IMR-90 (cell line): ENCODE results near the gene KRIT1. TPM values are rescaled to one million over a fixed set of nuclear protein-coding genes. Genes with fewer than 3 reads are reported as not detected.

Experiments used
- ATAC-seq: fragments of 200-7000 bp; cut with Tn5 transposase; 2 replicates; pipeline ENCODE4 v1.9.1; 2020; ENCODE audit warnings: low read depth, mild to moderate bottlenecking, moderate library complexity
- BruUV-seq: library from RNA; stranded (reverse); fragments of 400-500 nt; replicated peaks from 2 replicates; lab custom pipeline; 2021; lab: Mats Ljungman, UMichigan
- CTCF ChIA-PET: fragments of 300-600 bp; formaldehyde crosslinking; extraction: SDS; loops from one replicate; lab custom pipeline; 2021; ENCODE audit warnings: antibody characterized with exemption; lab: Yijun Ruan, JAX
- POLR2A ChIA-PET: fragments of 300-600 bp; sonication (Branson Sonifier 250); formaldehyde crosslinking; loops from one replicate; lab custom pipeline; 2022; ENCODE audit warnings: antibody characterized with exemption; ENCODE audit not compliant: unreplicated experiment; lab: Charles Lee
- DNase-seq: peaks from one replicate; pipeline ENCODE4 v3.0.0; 2013
- H2AFZ ChIP-seq: replicated peaks from 2 replicates; pipeline ENCODE3; 2013; ENCODE audit warnings: low read length, mild to moderate bottlenecking; ENCODE audit not compliant: poor library complexity
- H2AK5ac ChIP-seq: 2 replicates; pipeline ENCODE4 v1.6.1; 2013; ENCODE audit warnings: low read depth, low read length, inconsistent platforms
- H2AK9ac ChIP-seq: replicated peaks from 2 replicates; pipeline ENCODE3; 2013; ENCODE audit warnings: mild to moderate bottlenecking, low read depth, low read length, moderate library complexity; ENCODE audit not compliant: poor library complexity
- H2BK120ac ChIP-seq: 2 replicates; pipeline ENCODE4 v1.6.1; 2013; ENCODE audit warnings: low read depth, low read length, inconsistent platforms
- H2BK15ac ChIP-seq: 3 replicates; pipeline ENCODE4 v1.6.1; 2013; ENCODE audit warnings: low read depth, low read length, inconsistent platforms
- H2BK20ac ChIP-seq: 2 replicates; pipeline ENCODE4 v1.6.1; 2013; ENCODE audit warnings: low read depth, mild to moderate bottlenecking, inconsistent platforms, low read length, moderate library complexity
- H2BK5ac ChIP-seq: 2 replicates; pipeline ENCODE4 v1.6.1; 2013; ENCODE audit warnings: mild to moderate bottlenecking, low read depth, low read length, inconsistent platforms; ENCODE audit not compliant: poor library complexity, severe bottlenecking
- H3K14ac ChIP-seq: replicated peaks from 2 replicates; pipeline ENCODE4 v1.6.1; 2013; ENCODE audit warnings: low read depth, low read length, inconsistent platforms
- H3K18ac ChIP-seq: 2 replicates; pipeline ENCODE4 v1.6.1; 2013; ENCODE audit warnings: low read depth, low read length, control low read depth
- H3K23ac ChIP-seq: 2 replicates; pipeline ENCODE4 v1.6.1; 2013; ENCODE audit warnings: low read depth, low read length, inconsistent platforms
- H3K27ac ChIP-seq: 2 replicates; pipeline ENCODE4 v1.5.1; 2013; ENCODE audit warnings: mild to moderate bottlenecking, control low read depth, low read length; ENCODE audit not compliant: insufficient read depth
- H3K27me3 ChIP-seq: 2 replicates; pipeline ENCODE4 v1.6.1; 2013; ENCODE audit warnings: low read length; ENCODE audit not compliant: control insufficient read depth, insufficient read depth
- H3K36me3 ChIP-seq: 2 replicates; pipeline ENCODE4 v1.6.1; 2013; ENCODE audit warnings: low read length, mixed read lengths; ENCODE audit not compliant: control insufficient read depth, insufficient read depth
- H3K4ac ChIP-seq: 2 replicates; pipeline ENCODE4 v1.6.1; 2013; ENCODE audit warnings: low read depth, low read length, inconsistent platforms
- H3K4me1 ChIP-seq: 2 replicates; pipeline ENCODE4 v1.6.1; 2013; ENCODE audit warnings: low read length, mixed read lengths; ENCODE audit not compliant: control insufficient read depth, insufficient read depth
- H3K4me2 ChIP-seq: 2 replicates; pipeline ENCODE4 v1.6.1; 2013; ENCODE audit warnings: low read depth, mild to moderate bottlenecking, control low read depth, low read length, moderate library complexity
- H3K4me3 ChIP-seq: 2 replicates; pipeline ENCODE4 v1.5.1; 2013; ENCODE audit warnings: low read depth, mild to moderate bottlenecking, control low read depth, low read length, moderate library complexity; ENCODE audit not compliant: insufficient read depth
- H3K56ac ChIP-seq: 2 replicates; pipeline ENCODE4 v1.6.1; 2013; ENCODE audit warnings: low read length, inconsistent platforms; ENCODE audit not compliant: insufficient read depth; ENCODE audit errors: extremely low read depth
- H3K79me1 ChIP-seq, 2 experiments: 2 replicates each; pipeline ENCODE4 v1.6.1; 2013; ENCODE audit warnings: low read length in 2 of 2, inconsistent platforms in 1 of 2, low read depth in 1 of 2
- H3K9ac ChIP-seq: 2 replicates; pipeline ENCODE4 v1.6.1; 2013; ENCODE audit warnings: low read depth, low read length, control low read depth
- H3K9me1 ChIP-seq: 2 replicates; pipeline ENCODE4 v1.6.1; 2013; ENCODE audit warnings: low read length, inconsistent platforms; ENCODE audit not compliant: insufficient read depth
- H3K9me3 ChIP-seq: 2 replicates; pipeline ENCODE4 v1.6.1; 2013; ENCODE audit warnings: low read length; ENCODE audit not compliant: control insufficient read depth, insufficient read depth
- H4K20me1 ChIP-seq: 2 replicates; pipeline ENCODE4 v1.6.1; 2013; ENCODE audit warnings: low read length, inconsistent platforms; ENCODE audit not compliant: insufficient read depth
- H4K5ac ChIP-seq: 2 replicates; pipeline ENCODE4 v1.6.1; 2013; ENCODE audit warnings: mild to moderate bottlenecking, low read depth, low read length, control low read depth
- H4K8ac ChIP-seq, 2 experiments: 2 replicates each; pipeline ENCODE4 v1.6.1; 2013; ENCODE audit warnings: low read depth in 2 of 2, low read length in 2 of 2, control low read depth in 1 of 2, inconsistent platforms in 1 of 2
- H4K91ac ChIP-seq: 2 replicates; pipeline ENCODE4 v1.6.1; 2013; ENCODE audit warnings: low read depth, low read length, inconsistent platforms; ENCODE audit not compliant: insufficient read depth
- ELK1 ChIP-seq: fragments of 150-350 bp; IDR thresholded peaks from 2 replicates; pipeline ENCODE4 v1.6.1; 2016; ENCODE audit warnings: low read depth, mild to moderate bottlenecking, low read length, moderate library complexity, borderline replicate concordance
- FOS ChIP-seq: fragments of 150-350 bp; IDR thresholded peaks from 2 replicates; pipeline ENCODE4 v1.6.1; 2016; ENCODE audit warnings: low read depth, low read length
- MAFK ChIP-seq: IDR thresholded peaks from 2 replicates; pipeline ENCODE4 v1.6.1; 2012; ENCODE audit warnings: low read depth, low read length, improper control_type of control experiment
- NFE2L2 ChIP-seq: fragments of 150-350 bp; IDR thresholded peaks from 2 replicates; pipeline ENCODE4 v1.6.1; 2016; ENCODE audit warnings: low read depth, mild to moderate bottlenecking, low read length
- POLR2A ChIP-seq: IDR thresholded peaks from 2 replicates; pipeline ENCODE4 v1.6.1; 2012; ENCODE audit warnings: mild to moderate bottlenecking, low read depth, low read length
- RCOR1 ChIP-seq: IDR thresholded peaks from 2 replicates; pipeline ENCODE4 v1.6.1; 2012; ENCODE audit warnings: mild to moderate bottlenecking, low read length, improper control_type of control experiment; ENCODE audit not compliant: insufficient replicate concordance
- RFX5 ChIP-seq: IDR thresholded peaks from 2 replicates; pipeline ENCODE4 v1.8.0; 2012; ENCODE audit warnings: low read depth, mild to moderate bottlenecking, low read length, moderate library complexity
- SMC3 ChIP-seq: fragments of 150-350 bp; IDR thresholded peaks from 2 replicates; pipeline ENCODE4 v1.6.1; 2016; ENCODE audit warnings: low read depth, mild to moderate bottlenecking, antibody characterized with exemption, low read length, moderate library complexity
- USF2 ChIP-seq: fragments of 150-350 bp; IDR thresholded peaks from 2 replicates; pipeline ENCODE4 v1.6.1; 2017; ENCODE audit warnings: mild to moderate bottlenecking, antibody characterized with exemption, low read length, low read depth
- WGBS, 2 experiments: methylation state at CpG; one replicate each; pipeline versions ENCODE4 v1.1.5 to v1.1.7; 2013; ENCODE audit warnings: missing lambda C conversion rate in 2 of 2; ENCODE audit not compliant: insufficient read length in 1 of 2; ENCODE audit errors: extremely low coverage in 2 of 2; 5-methylcytosine and 5-hydroxymethylcytosine counted together
- dilution Hi-C: fragments of 300-500 bp; cut with HindIII; formaldehyde crosslinking; loops from one replicate; pipeline ENCODE4 v1.14.3; 2018; ENCODE audit warnings: low sequenced_read_pairs; ENCODE audit not compliant: unreplicated experiment
- in situ Hi-C: fragments of 300-500 bp; cut with MboI; formaldehyde crosslinking; loops from 3 replicates; pipeline ENCODE4 v1.14.3; 2019; ENCODE audit warnings: low sequenced_read_pairs, inconsistent platforms, mixed read lengths
- intact Hi-C: fragments of 100-400 bp; cut with micrococcal nuclease; formaldehyde crosslinking; loops from 2 replicates; pipeline ENCODE4 v1.10.0; 2022
- polyA plus RNA-seq, 3 experiments: library from polyadenylated mRNA; depleted of rRNA; stranded (reverse); fragments of >200 nt; gene quantifications; 2 replicates each; pipeline ENCODE4 v1.2.3, GENCODE V29; 2012; ENCODE audit warnings: low replicate concordance in 1 of 3
- total RNA-seq: library from RNA; depleted of rRNA; stranded (reverse); fragments of >200 nt; gene quantifications from 2 replicates; pipeline ENCODE4 v1.2.3, GENCODE V29; 2012

Gene KRIT1
- total and polyA plus RNA-seq, 2 of the 4 experiments (the other 2 are of a cell fraction): 22.9 to 38.2 TPM

DNA sequence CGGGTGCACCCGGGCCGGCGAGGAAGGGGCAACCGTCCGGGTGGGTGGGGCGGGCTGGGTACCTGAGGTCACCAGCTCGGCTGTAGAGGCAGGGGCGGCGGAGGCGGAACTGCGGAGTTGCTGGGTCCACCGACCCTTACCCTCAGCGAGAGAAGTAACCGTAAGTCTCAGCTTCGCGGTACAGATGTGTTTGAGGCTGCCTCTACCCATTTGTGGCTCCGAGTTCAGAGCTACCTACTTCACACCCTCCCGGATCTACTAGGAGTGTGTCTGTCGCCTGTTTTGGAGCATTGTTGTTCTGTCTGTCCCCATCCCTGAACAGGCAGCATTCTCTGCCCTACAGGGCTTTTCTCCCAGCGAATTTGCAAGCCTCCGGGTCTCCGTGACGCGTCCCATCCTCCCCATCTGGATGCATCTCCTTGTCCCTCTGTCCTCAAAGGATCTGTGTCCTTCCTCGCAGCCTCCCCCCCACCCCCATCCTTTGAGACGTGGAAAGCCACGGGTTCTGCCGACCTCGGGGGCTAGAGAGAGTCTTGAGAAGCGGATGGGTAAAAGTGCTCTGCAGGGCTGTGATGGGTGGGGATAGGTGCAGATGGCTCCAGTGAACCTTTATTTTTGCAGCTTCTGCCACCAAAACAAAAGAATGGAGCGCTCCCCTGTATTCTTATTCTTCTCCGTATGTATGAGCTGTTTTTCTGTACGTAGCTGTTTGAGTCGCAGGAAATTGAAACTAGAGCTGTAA is 817 bp upstream of the KRIT1 start (continued):
- TF ChIP-seq USF2: no peak

DNA sequence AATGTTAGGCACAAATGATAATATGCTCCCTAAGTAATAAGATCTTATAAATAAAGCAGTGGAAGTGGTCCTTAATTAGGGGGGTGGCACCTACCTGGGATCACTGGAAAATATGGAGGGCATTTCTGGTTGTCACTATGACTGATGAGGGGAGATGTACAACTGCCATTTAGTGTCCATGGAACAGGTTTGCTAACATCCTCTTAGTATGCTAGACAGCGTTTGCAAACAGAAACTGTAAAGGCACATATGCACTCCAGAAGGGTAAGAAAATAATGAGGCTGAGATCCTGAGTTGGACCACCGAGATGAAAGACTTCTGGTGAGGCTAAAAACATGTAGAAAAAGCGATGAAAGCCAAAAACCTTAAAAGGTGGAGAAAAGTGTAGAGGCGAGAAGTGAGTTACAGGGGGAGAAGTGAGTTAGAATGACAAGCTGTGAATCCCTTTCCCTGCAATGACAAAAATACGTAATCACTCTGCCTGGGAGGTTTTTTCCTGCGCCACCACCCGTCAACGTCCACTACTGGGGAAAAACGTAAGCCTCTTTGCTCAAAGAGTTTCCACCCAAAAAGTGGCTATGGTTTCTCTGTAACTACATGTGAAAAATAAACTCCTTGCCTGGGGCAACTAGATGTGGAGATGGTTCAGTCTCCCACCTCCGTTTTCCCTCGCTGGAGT is 767 bp downstream of the KRIT1 start:
- intact Hi-C loops: loop anchor here (5.0 kb wide), 1 partner anchor 202 kb away; the partner anchor contains the start of gene GATAD1
- H3K18ac ChIP-seq: no peak overlapping the region; the same call in 1 of the 2 replicates
- POLR2A ChIA-PET: no interaction called here

More for the DNA sequence above, 767 bp downstream of the KRIT1 start:
- BruUV-seq: no TSS peak
- Histone ChIP-seq H2AK9ac (peak overlapping the region; percentile 96), H3K14ac (peak overlapping the region; percentile 92), H3K9ac (peak overlapping the region; percentile 91), H2AK5ac (no peak overlapping the region), H3K27me3 (no peaks in the 10 kb centered on the region), H3K36me3 (peaks cover 2% of the 10 kb centered on the region; the same call in 1 of the 2 replicates), H2BK120ac (no peak overlapping the region), H4K91ac (peak overlapping the region; percentile 98), H3K9me3 (no peaks in the 10 kb centered on the region), H3K79me1 (peaks cover 22 to 39% of the 10 kb centered on the region in 2 experiments), H3K4me3 (peak overlapping the region; percentile 83), H3K27ac (peak overlapping the region; percentile 93), H3K4me2 (peak overlapping the region; percentile 100), H3K23ac (peak overlapping the region; percentile 88), H3K4ac (peak overlapping the region; percentile 96), H3K9me1 (no peaks in the 10 kb centered on the region), H2BK15ac (no peak overlapping the region), H3K56ac (peak overlapping the region; percentile 80), H2AFZ (peak overlapping the region; percentile 95), H4K8ac (peak overlapping the region; percentile 97 to 100), H2BK20ac (no peak overlapping the region), H4K20me1 (no peaks in the 10 kb centered on the region; the same call in 1 of the 2 replicates), H2BK5ac (peak overlapping the region; percentile 90), H3K4me1 (no peaks in the 10 kb centered on the region; the same call in 1 of the 2 replicates), H4K5ac (peak overlapping the region; percentile 93)
- 3% methylated on average over 5 of the region's 11 CpGs; no CpG with 5 or more reads in 1 of the 2 experiments for WGBS, 2 experiments
- CTCF ChIA-PET: interaction anchor here (0.5 kb wide), 1 partner anchor 350 kb away, joined by 4 read pairs; no protein-coding TSS in a partner anchor
- ATAC-seq (peak; percentile 1; the same call in 1 of the 2 replicates), DNase-seq (peak; percentile 7)
- TF ChIP-seq NFE2L2 (no peak), MAFK (no peak), RCOR1 (no peak), SMC3 (no peak), FOS (no peak), RFX5 (no peak), POLR2A (no peak), ELK1 (no peak), USF2 (no peak)
- in situ Hi-C loops (no loop called here), dilution Hi-C loops (no loop called here)
